SK-N-DZ (cell line): ENCODE measurements around the gene LMO2.

Source experiments
- DNase-seq: peaks from one replicate; pipeline ENCODE4 v3.0.0-alpha.2; 2015; ENCODE audit warnings: low spot score

LMO2 gene

GRCh38 chr11:33915526-33915925 lies 23.6 kb upstream of the LMO2 start:
- no peak for DNase-seq

DNA sequence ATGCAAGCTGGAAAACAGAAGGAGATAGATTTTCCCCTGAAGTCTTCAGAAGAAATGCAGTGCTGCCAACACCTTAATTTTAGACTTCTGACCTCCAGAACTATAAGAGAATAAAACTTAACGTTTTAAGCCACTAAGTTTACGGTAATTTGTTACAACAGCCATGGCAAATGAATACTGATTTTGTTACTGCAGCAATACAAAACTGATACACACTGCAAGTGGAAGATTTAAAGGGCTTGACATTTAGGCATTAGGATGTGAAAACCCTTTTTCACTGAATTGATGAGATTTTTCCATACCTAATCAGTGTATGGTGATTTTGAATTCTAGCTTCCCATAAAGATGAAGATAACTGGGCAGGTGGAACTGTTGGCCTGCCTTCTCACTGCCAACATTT lies 22.1 kb upstream of the LMO2 start:
- no peak for DNase-seq

- DNase-seq, result no peak
Measured at GRCh38 chr11:33912405-33913361, 20.8 kb upstream of the LMO2 start.

DNA sequence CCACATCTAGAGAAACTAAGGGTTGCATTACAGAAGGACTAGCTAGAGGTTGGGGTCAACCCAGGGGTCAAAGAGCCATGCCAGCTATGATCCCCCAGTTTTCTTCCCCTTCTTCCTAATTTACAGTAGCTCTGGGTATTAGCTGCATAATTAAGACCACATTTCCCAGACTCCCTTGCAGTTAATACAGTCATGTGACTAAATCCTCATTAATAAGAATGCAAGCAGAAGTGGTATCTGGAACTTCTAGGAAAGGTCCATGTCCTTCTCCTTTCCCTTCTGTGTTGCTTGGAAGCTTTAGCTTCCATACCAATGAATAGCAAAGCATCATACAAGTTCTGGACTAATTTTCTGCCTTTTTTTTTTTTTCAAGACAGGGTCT lies 19.1 kb upstream of the LMO2 start:
- DNase-seq, result no peak

DNA sequence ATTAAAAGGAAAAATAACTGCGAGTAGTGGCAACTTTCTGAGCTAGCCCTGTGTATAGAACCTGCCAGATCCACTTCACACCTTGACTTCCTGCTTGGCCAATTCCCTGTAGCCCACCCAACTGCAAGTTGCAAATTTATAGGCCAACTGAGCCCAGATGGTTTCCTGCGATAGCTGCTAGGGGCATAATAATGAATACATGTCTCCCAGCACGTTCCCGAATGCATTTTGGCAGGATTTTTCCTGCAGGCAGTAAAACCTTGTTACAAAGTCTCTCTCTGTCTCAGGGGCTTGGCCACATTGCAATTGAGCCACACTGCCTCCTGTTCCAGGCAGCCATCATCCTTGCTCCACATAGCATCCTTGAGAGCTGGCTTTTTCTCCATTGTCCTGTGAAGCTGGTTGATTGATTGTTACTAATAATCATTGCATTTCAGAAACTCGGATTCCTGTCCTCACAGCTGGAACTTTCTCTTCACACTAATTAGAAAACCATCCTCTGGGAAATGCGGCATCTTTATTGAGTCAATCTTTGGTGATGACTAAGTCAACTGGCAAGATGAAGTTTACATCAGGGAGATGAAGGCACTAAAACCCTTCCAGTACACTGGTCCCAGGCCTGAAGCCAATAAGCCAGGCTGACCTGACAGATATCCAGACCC lies 18.6 kb upstream of the LMO2 start:
- DNase-seq, result no peak

DNA sequence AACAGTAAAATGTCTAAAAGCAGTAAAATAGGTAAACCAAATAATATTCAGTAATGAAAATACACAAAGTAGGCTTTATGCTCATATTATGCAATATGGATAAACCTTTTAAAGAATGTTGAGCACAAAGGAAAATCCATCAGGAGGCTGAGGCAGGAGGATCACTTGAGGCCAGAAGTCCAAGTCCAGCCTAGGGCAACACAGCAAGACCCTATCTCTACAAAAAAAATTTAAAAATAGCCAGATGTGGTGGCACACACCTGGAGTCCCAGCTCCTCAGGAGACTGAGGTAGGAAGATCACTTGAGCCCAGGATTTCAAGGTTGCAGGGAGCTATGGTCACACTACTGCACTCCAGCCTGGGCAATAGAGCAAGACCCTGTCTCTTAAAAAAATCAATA lies 17.7 kb upstream of the LMO2 start:
- no peak for DNase-seq

DNA sequence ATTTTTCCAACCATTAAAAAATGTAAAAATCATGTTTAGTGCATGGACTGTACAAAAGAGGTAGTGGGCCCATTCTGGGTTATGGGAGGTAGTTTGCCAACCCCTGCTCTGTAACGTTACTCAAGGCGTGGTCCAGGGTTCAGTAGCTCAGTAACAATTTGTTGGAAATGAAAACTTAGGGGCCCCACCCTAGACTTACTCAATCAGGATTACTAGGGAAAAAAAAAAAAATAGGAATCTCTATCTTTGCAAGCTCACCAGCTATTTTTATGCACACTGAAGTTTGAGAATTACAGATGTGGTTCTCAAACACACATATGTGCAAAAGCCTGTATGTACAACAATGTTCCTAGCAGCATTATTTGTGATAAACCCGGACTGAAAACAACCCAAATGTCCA lies 17.3 kb upstream of the LMO2 start:
- no peak for DNase-seq

- DNase-seq, result no peak
Measured at GRCh38 chr11:33907421-33907820, 15.5 kb upstream of the LMO2 start.

GRCh38 chr11:33906484-33907186 lies 14.8 kb upstream of the LMO2 start:
- DNase-seq, result no peak

DNA sequence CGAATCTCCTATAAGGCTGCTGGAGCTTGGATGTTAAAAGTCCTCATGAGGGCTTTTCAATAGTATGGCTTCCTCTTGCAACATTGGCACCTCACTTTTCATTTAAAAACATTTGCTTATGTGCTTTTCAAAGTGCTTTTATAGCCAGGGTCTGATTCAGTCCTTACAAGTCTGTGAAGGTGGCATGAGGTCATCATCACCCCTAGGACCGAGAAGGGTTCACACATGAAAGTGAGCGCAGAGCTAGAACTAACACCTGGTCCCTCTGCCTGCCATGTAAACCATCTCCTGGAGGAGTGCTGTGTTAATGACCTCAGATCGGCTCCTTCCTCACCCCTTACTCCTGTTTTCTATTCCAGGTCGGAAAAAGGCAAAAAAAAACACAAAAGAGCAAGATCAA lies 12.2 kb upstream of the LMO2 start:
- DNase-seq, result no peak

DNA sequence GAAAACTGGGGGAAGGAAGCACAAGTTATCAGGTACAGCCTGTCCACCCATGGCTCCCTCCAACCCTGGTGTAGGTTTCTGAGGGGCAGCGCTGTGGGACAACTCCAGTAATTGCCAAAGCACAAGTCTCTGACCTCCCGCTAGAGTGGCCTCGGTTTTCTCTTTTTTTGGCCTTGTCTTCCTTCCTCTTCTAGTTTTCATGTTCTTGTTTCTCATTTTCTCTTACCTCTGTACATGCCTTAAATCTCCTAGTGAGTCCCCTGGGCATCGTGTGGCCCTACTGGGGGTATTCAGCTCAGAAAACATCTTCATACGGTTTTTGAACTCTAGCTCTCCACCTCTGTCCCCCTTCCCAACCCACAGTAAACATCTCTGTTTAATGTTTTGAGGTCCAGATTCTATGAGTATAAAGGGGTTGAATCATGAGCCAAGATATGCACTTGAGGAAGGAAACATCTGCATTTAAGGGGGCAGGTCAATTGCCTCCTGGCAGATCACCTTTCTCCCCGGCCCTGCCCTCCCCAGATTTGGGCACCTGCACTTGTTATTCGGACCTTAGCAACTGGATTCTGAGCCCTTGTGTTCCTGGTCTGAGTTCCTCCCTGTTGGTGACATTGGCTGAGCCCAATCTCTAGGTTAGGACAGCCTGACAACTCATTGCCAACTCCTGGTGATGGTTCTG lies 8.4 kb upstream of the LMO2 start:
- DNase-seq, result no peak

- DNase-seq, result no peak
Measured at GRCh38 chr11:33899400-33900037, 7.6 kb upstream of the LMO2 start.

- DNase-seq, result no peak
Measured at GRCh38 chr11:33898957-33899356, 7.1 kb upstream of the LMO2 start.

GRCh38 chr11:33897761-33898375 lies 6.0 kb upstream of the LMO2 start:
- no peak for DNase-seq

- no peak for DNase-seq
Measured at GRCh38 chr11:33896911-33897310, 5.0 kb upstream of the LMO2 start.

DNA sequence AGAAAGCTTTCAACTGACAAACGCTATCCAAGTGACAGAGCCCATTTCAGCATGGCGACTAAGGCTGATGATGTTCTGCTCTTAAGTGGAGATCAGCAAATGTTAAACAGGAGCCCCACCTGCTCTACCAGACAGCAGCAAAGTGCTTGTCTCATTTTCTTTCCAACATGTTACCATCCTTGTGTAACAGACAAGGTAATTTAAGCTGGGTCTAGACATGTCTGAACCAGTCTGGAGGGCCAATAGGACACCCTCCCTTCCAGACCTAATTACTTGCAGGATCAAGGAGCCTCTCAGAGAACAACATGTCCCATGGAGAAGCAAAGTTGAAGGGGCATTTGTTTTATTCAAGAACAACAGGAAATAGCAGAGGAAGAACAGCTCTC lies 3.9 kb upstream of the LMO2 start:
- no peak for DNase-seq

DNA sequence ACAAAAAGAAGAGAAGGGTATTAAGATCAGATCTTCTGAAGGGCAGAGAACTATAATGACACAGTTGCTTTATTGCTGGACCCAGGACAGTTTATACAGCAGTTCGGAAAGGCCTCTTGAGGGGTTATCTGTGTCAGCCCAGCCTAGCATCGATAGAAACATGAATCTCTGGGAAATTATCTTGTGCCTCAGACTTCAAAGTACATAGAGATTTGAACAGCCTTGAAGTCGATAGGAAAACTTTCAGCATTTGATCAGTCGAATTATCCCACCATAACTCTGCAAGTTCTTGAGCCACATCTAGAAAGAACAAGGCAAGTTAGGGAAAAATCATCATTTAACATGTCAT lies 2.5 kb upstream of the LMO2 start:
- no peak for DNase-seq

- DNase-seq, result no peak
Measured at GRCh38 chr11:33893711-33894397, 2.0 kb upstream of the LMO2 start.

DNA sequence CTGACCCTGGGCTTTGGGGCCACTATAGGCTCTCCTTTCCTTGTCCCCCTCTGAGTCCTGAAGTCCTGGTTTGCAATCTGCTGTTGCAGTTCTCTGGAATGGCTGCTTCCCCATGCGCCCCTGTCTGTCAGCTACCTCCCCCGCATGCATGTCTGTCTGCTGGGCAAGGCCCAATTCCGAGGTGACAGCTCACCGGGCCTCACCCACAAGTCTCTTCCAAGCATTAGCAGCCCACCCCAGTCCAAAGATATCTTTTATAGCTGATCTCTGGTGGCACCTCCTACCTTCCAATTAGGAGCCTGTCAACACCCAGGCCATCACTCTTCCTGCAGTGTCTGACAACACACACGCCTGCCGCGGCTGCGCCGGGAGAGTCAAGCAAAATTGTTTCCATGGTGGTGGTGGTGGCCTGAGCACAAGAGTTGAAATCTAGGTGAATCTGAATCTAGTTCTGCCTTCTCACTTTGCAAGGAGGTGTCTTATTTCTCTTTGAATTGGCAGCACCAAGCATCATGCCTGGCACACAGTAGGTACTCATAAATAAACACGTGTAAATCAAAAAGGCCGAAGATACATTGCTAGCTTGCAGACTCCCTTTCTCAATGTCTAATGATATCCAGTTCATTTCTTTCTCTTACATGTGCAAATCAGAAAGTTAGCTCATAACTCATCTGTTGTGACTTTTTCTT lies 1.2 kb upstream of the LMO2 start:
- no peak for DNase-seq

DNA sequence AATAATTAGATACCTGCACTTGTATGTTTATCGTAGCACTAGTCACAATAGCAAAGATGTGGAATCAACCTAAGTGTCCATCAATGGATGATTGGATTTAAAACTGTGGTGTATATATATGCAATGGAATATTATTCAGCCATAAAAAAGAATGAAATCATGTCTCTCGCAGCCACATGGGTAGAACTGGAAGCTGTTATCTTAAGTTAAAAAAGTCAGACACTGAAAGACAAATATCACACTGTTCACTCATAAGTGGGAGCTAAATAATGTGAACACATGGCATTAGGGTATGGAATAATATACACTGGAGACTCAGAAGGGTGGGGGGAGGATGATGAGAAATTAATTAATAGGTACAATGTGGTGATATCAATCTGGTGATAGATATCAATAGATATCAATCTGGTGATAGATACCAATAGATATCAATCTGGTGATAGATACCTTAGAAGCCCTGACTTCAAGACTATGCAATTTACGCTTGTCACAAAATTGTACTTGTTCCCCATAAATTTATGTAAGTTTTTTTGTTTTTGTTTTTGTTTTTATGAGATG lies 2.0 kb downstream of the LMO2 start:
- DNase-seq, result no peak
